GM12891 (cell line): Measurements from ENCODE around the gene WNT7B.

Experiments
- DNase-seq: peaks from one replicate; pipeline ENCODE4 v3.0.0; 2011; ENCODE audit warnings: low spot score; ENCODE audit not compliant: insufficient read length
- FAIRE-seq: peaks from 2 replicates; lab custom pipeline; 2011; peaks lifted over from hg19 to GRCh38; lab: Jason Lieb, UNC
- PAX5 ChIP-seq: IDR thresholded peaks from 2 replicates; pipeline ENCODE4 v1.6.1; 2011; ENCODE audit warnings: low read length, moderate library complexity, mild to moderate bottlenecking; ENCODE audit not compliant: insufficient read depth, severe bottlenecking
- POLR2A ChIP-seq: IDR thresholded peaks from 2 replicates; pipeline ENCODE4 v1.6.1; 2011; ENCODE audit warnings: low read depth, low read length, control low read depth
- POLR2AphosphoS5 ChIP-seq: IDR thresholded peaks from 2 replicates; pipeline ENCODE4 v1.6.1; 2011; ENCODE audit warnings: low read depth, low read length, control low read depth
- POU2F2 ChIP-seq: IDR thresholded peaks from 2 replicates; pipeline ENCODE4 v1.6.1; 2011; ENCODE audit warnings: low read depth, mild to moderate bottlenecking, control low read depth, low read length, moderate library complexity
- SPI1 ChIP-seq: IDR thresholded peaks from 2 replicates; pipeline ENCODE4 v1.6.1; 2011; ENCODE audit warnings: low read depth, low read length, control low read depth
- TAF1 ChIP-seq: IDR thresholded peaks from 2 replicates; pipeline ENCODE4 v1.6.1; 2011; ENCODE audit warnings: low read depth, low read length, control low read depth

WNT7B gene

GRCh38 chr22:45922256-45922655 is 54.7 kb downstream of the WNT7B start:
- FAIRE-seq: no peak

GRCh38 chr22:45919504-45920286 is 57.3 kb downstream of the WNT7B start:
- no peak for DNase-seq
- FAIRE-seq: no peak
- TF ChIP-seq SPI1 (no peak), POLR2AphosphoS5 (no peak), TAF1 (no peak), POLR2A (no peak), POU2F2 (no peak), PAX5 (no peak)

More at GRCh38 chr22:45922256-45922655, 54.7 kb downstream of the WNT7B start:
- no peak for DNase-seq
- TF ChIP-seq POLR2A: no peak
- no peak for TF ChIP-seq POU2F2
- no peak for TF ChIP-seq SPI1
- TF ChIP-seq TAF1: no peak
- TF ChIP-seq POLR2AphosphoS5: no peak
- TF ChIP-seq PAX5: no peak

GRCh38 chr22:45918459-45919370 is 58.2 kb downstream of the WNT7B start:
- TF ChIP-seq SPI1 (no peak), TAF1 (no peak), POLR2A (no peak)
- DNase-seq (no peak), FAIRE-seq (no peak)

GRCh38 chr22:45917700-45918458 is 59.1 kb downstream of the WNT7B start:
- no peak for DNase-seq
- TF ChIP-seq SPI1 (no peak), POLR2A (no peak), POLR2AphosphoS5 (no peak), PAX5 (no peak), POU2F2 (no peak), TAF1 (no peak)
- FAIRE-seq: no peak

- no peak for DNase-seq
- no peak for FAIRE-seq
- TF ChIP-seq POLR2A (no peak), POLR2AphosphoS5 (no peak), PAX5 (no peak), SPI1 (no peak)
Measured at GRCh38 chr22:45917146-45917545, 59.8 kb downstream of the WNT7B start.

GRCh38 chr22:45916515-45916914 is 60.4 kb downstream of the WNT7B start:
- no peak for DNase-seq
- no peak for FAIRE-seq
- TF ChIP-seq POLR2AphosphoS5 (no peak), SPI1 (no peak), POU2F2 (no peak), POLR2A (no peak), PAX5 (no peak), TAF1 (no peak)

GRCh38 chr22:45915841-45916240 is 61.1 kb downstream of the WNT7B start:
- FAIRE-seq (no peak), DNase-seq (no peak)
- TF ChIP-seq PAX5 (no peak), POLR2AphosphoS5 (no peak), POU2F2 (no peak), TAF1 (no peak), POLR2A (no peak), SPI1 (no peak)

- TF ChIP-seq TAF1: no peak
- no peak for TF ChIP-seq POLR2AphosphoS5
- TF ChIP-seq POU2F2: no peak
- TF ChIP-seq PAX5: no peak
- no peak for TF ChIP-seq SPI1
- no peak for TF ChIP-seq POLR2A
- FAIRE-seq: no peak
- DNase-seq: no peak
Measured at GRCh38 chr22:45915151-45915550, 61.8 kb downstream of the WNT7B start.

GRCh38 chr22:45914309-45914708 is 62.7 kb downstream of the WNT7B start:
- TF ChIP-seq POU2F2: no peak
- no peak for TF ChIP-seq SPI1
- TF ChIP-seq TAF1: no peak
- no peak for TF ChIP-seq POLR2AphosphoS5
- TF ChIP-seq PAX5: no peak
- TF ChIP-seq POLR2A: no peak
- no peak for DNase-seq
- FAIRE-seq: no peak
